Mesothelial cell of epicardium (in vitro differentiated cells): ENCODE data around the gene KBTBD3. TPM values are rescaled to one million over a fixed set of nuclear protein-coding genes. Genes with fewer than 3 reads are reported as not detected.

ENCODE experiments used
- DNase-seq, 2 experiments: peaks; one replicate each; pipeline ENCODE4 v3.0.0; 2021; ENCODE audit warnings: low spot score in 2 of 2; ENCODE audit not compliant: unreplicated experiment in 2 of 2
- H3K27ac Mint-ChIP-seq: 2 replicates; pipeline ENCODE4 v1.8.0; 2021; ENCODE audit warnings: mixed read lengths
- H3K27me3 Mint-ChIP-seq: 2 replicates; pipeline ENCODE4 v1.8.0; 2021; ENCODE audit warnings: low read depth, mixed read lengths
- H3K36me3 Mint-ChIP-seq: 2 replicates; pipeline ENCODE4 v1.8.0; 2021; ENCODE audit warnings: mixed read lengths
- H3K4me1 Mint-ChIP-seq: 2 replicates; pipeline ENCODE4 v1.8.0; 2021; ENCODE audit warnings: mixed read lengths
- H3K4me3 Mint-ChIP-seq: 2 replicates; pipeline ENCODE4 v1.8.0; 2021; ENCODE audit warnings: mild to moderate bottlenecking, moderate library complexity, mixed read lengths
- H3K9me3 Mint-ChIP-seq: 2 replicates; pipeline ENCODE4 v1.8.0; 2021; ENCODE audit warnings: mixed read lengths
- total RNA-seq: library from RNA; stranded (reverse); gene quantifications from 3 replicates; pipeline ENCODE4 v1.2.1, GENCODE V29; 2021
- TF ChIP-seq, protein P1 (sequence below): fragments of 200-600 bp; sonication (generic); IDR thresholded peaks from one replicate; pipeline ENCODE4 v1.5.0; 2021; ENCODE audit warnings: antibody characterized with exemption; ENCODE audit not compliant: unreplicated experiment

The KBTBD3 gene
- total RNA-seq, 1 donor from 2014 or later = 4.1 TPM

DNA sequence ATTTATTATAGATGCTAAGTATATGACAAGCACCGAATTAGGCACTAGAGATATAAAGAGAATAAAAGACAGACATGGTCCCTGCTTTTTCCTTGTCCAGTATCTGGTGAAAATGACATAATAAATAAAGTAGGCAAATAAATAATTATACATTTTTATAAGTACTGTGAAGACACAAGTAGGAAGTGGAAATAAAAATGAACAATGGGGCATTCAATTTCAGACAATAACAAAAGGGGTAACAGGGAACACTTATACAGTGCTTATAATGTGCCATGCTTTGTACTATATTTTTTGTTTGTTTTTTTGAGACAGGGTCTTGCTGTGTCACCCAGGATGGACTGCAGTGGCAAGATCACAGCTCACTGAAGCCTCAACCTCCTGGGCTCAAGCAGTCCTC, 4.3 kb downstream of the KBTBD3 start:
- Mint-ChIP-seq H3K4me1 (peaks cover 13% of the 10 kb centered on the region), H3K9me3 (peaks cover 8% of the 10 kb centered on the region), H3K27me3 (no peaks in the 10 kb centered on the region), H3K36me3 (peaks cover 11% of the 10 kb centered on the region), H3K27ac (no peak overlapping the region), H3K4me3 (no peak overlapping the region)
- no peak for DNase-seq
- TF ChIP-seq, protein P1, sequence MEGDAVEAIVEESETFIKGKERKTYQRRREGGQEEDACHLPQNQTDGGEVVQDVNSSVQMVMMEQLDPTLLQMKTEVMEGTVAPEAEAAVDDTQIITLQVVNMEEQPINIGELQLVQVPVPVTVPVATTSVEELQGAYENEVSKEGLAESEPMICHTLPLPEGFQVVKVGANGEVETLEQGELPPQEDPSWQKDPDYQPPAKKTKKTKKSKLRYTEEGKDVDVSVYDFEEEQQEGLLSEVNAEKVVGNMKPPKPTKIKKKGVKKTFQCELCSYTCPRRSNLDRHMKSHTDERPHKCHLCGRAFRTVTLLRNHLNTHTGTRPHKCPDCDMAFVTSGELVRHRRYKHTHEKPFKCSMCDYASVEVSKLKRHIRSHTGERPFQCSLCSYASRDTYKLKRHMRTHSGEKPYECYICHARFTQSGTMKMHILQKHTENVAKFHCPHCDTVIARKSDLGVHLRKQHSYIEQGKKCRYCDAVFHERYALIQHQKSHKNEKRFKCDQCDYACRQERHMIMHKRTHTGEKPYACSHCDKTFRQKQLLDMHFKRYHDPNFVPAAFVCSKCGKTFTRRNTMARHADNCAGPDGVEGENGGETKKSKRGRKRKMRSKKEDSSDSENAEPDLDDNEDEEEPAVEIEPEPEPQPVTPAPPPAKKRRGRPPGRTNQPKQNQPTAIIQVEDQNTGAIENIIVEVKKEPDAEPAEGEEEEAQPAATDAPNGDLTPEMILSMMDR = no peak

DNA sequence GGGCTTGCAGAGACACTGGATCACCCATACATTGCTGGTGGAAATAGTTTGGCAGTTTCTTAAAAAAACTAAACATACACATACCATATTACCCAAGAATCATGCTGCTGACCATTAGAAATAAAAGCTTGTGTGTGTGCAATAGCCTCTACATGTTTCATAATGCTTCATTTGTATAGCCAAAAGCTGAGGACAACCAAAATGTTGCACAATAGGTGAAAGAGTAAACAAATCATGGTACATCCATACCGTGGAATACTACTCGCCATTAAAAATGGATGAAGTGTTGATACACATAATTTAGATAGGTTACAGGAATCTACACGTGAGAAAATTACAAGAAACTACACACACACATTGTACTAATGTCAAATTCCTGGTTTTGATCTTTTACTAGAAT, 6.5 kb downstream of the KBTBD3 start:
- no peaks in the 10 kb centered on the region for H3K27me3 Mint-ChIP-seq
- TF ChIP-seq, protein P1 = no peak
- H3K9me3 Mint-ChIP-seq = peaks cover 12% of the 10 kb centered on the region
- no peak for DNase-seq
- peaks cover 11% of the 10 kb centered on the region for H3K36me3 Mint-ChIP-seq
- H3K4me3 Mint-ChIP-seq = no peak overlapping the region
- no peak overlapping the region for H3K27ac Mint-ChIP-seq
- H3K4me1 Mint-ChIP-seq = peaks cover 4% of the 10 kb centered on the region

DNA sequence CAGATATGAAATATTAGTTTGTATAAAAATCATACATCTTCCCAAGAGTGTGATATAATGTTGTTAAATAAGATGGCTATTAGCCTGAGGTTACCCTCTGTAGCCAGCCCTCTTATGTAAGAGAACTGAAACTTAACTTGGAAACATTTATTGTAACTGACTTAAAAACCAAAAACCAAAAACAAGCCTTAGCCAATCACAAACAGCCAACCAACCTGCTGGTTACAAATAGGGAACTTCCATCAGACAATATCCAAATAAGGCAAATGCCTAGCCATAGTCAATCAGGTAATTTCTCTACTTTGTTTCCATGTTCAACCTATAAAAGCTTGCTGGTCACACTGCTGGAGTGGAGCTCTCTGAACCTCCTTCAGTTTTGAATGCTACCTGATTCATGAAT, 14.1 kb downstream of the KBTBD3 start:
- Mint-ChIP-seq H3K36me3 (peaks cover 6% of the 10 kb centered on the region), H3K27me3 (no peaks in the 10 kb centered on the region), H3K9me3 (peaks cover 6% of the 10 kb centered on the region), H3K4me3 (no peak overlapping the region), H3K4me1 (no peaks in the 10 kb centered on the region), H3K27ac (no peak overlapping the region)
- TF ChIP-seq, protein P1 = no peak
- no peak for DNase-seq

DNA sequence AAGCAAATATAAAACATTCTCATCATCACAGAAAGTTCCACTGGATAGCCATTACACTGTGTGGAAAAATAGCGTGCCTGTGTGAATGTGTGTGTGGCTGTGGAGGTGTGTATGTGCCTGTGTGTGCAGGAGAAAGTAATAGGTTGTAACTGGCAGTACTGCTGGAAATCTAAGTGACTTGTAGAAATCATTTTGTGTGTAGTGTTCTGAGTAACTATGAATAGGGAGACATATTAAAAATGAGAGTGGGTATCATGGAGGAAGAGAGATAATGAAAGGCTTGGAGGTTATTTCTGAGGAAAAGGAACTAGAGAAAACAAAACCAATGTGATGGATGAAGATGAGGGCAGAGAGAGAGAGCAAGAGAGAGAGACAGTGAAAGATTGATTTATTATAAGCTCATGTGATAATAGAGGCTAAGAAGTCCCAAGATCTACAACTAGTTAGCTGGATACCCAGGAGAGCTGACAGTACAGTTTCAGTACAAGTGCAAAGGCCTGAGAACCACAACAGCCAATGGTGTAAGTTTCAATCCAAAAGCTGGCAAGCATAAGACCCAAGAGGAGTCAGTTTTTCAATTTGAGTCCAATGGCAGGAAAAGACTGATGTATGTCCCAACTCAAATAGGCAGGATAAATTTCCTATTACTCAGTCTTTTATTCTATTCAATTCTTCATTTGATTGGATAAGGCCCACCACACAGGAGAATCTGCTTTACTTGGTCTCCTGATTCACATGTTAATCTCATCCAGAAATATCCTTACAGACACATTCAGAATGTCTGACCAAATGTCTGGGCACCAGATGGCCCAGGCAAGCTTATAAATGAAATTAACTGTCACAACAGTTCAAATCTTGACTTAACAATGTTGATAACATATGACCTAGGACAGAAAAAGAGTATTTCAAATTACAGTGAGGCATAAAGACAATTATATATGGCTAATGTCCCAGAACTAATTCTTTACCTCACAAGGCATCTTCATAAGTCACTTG, 14.9 kb downstream of the KBTBD3 start:
- Mint-ChIP-seq H3K4me3 (no peak overlapping the region), H3K36me3 (peaks cover 5% of the 10 kb centered on the region), H3K27ac (no peak overlapping the region), H3K4me1 (no peaks in the 10 kb centered on the region), H3K27me3 (no peaks in the 10 kb centered on the region), H3K9me3 (peaks cover 3% of the 10 kb centered on the region)
- DNase-seq = no peak
- TF ChIP-seq, protein P1 = no peak

DNA sequence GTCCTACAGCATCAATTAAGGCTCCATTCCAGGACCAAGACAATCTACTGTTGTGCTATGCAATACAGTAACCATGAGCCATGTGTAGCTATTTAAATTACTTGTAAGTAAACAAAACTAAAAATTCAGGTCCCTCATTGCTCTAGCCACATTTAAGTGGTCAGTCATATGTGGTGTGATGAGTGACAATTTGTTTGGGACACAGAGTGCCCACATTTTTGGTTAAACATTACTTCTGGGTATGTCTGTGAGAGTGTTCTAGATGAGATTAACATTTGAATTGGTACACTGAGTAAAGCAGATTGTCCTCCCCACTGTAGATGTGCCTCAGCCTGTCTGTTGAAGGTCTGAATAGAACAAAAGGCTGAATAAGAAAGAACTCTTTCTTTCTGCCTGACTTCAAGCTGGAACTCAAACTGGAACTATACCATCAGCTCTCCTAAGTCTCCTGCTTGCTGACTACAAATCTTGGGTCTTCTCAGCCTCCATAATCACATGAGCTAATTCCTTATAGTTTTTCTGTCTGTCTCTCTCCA, 15.8 kb downstream of the KBTBD3 start:
- Mint-ChIP-seq H3K4me3 (no peak overlapping the region), H3K27ac (no peak overlapping the region), H3K36me3 (peaks cover 5% of the 10 kb centered on the region), H3K9me3 (peaks cover 3% of the 10 kb centered on the region), H3K4me1 (no peaks in the 10 kb centered on the region), H3K27me3 (no peaks in the 10 kb centered on the region)
- TF ChIP-seq, protein P1 = no peak
- DNase-seq = no peak
